Mammary epithelial cell (primary cell): ENCODE data around the gene ADAMTS17.

Source experiments
- EZH2 ChIP-seq: IDR thresholded peaks from 2 replicates; pipeline ENCODE4 v1.6.1; 2012; ENCODE audit warnings: low read length, inconsistent platforms, borderline replicate concordance
- TF ChIP-seq, protein P1 (sequence below), 2 donors: IDR thresholded peaks in 1 of 2; conservative IDR thresholded peaks in 1 of 2; 2 replicates each; pipeline ENCODE4 v1.5.1; 2011 to 2012; ENCODE audit warnings: inconsistent platforms in 2 of 2, low read length in 2 of 2, mild to moderate bottlenecking in 2 of 2, control low read depth in 1 of 2, low read depth in 1 of 2; ENCODE audit not compliant: insufficient read depth in 1 of 2; ENCODE audit errors: extremely low read depth in 1 of 2

DNA sequence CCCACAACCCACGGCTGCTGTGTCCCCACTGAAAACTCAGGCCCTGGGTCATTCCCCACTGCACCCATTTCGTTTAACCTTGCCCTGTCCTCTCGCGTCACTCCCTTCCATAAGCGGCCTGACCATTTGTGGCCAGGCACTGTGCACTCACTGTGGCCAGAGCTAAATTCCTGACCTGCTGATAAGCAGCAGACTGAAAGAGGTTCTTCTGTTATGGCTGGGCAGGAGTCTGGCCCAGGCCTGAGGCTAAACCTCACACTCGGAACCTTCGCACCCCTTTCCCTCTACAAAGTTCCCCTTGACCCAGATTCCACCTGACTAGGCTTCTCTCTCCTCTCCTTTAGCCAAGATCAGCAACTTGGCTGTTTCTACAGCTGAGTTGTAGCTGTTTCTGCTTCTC, 62.3 kb downstream of the ADAMTS17 start:
- TF ChIP-seq, protein P1, sequence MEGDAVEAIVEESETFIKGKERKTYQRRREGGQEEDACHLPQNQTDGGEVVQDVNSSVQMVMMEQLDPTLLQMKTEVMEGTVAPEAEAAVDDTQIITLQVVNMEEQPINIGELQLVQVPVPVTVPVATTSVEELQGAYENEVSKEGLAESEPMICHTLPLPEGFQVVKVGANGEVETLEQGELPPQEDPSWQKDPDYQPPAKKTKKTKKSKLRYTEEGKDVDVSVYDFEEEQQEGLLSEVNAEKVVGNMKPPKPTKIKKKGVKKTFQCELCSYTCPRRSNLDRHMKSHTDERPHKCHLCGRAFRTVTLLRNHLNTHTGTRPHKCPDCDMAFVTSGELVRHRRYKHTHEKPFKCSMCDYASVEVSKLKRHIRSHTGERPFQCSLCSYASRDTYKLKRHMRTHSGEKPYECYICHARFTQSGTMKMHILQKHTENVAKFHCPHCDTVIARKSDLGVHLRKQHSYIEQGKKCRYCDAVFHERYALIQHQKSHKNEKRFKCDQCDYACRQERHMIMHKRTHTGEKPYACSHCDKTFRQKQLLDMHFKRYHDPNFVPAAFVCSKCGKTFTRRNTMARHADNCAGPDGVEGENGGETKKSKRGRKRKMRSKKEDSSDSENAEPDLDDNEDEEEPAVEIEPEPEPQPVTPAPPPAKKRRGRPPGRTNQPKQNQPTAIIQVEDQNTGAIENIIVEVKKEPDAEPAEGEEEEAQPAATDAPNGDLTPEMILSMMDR (conservative IDR thresholded peaks at IDR 0.05 in 1 of 2, IDR thresholded peaks at IDR 0.05 in 1 of 2; ENCODE audit: extremely low read depth in 1 of 2, insufficient read depth in 1 of 2, low read depth in 1 of 2, low read length in 2 of 2): no peak
- TF ChIP-seq EZH2: no peak
